ENCODE data around the gene CYP4F11.
"Not testable (repeated sequence)": the region's sequence is repeated elsewhere in the genome, so short reads cannot be mapped to it uniquely, and the experiment has no call there.

CYP4F11 gene

DNA sequence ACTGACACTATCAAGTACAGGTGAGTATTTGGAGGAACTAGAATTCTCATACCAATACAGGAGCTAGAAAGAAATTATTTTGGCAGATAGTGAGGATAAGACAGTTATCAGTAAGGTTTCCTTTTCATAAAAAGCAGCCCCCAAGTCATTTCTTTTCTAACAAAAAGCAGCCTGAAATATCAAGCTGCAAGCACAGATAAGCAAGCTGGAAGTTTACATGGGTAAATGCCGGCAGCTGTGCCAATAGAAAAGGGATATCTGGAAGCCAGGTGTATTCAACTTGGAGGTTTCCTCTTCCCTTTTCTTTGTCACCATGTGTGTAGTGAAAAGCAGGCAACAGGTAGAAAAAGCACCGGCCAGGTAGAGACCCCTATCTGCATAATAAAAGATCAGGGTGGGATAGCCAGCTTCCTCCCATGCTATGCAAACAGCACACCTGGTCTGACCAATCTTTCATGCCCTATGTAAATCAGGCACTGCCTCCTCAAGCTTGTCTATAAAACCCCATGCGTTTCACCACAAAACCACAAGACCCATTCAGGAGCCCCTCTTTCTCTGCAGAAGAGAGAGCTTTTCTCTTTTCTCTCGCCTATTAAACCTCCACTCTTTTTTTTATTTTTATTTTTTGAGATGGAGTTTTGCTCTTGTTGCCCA, 59.4 kb downstream of the CYP4F11 start:
- no peak for DNase-seq (ENCODE audit: low read depth)

DNA sequence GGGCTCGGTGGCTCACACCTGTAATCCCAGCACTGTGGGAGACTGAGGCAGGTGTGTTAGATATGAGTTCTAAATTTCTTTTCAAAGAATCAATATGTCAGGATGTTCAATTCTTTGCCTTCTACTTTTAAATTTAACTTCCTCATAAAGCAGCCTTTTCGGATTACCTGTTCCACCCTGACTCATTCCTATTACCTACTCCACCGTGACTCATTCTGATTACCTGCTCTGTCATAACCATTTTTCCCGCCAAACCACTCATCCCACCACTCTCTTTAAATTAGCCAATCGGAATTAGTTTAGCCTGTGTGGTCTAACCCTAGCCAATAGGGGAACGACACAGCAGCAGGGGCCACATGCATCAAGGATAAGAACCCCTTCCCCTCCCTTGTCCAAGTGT, 60.6 kb downstream of the CYP4F11 start:
- not testable (repeated sequence) for DNase-seq (ENCODE audit: low read depth)

DNA sequence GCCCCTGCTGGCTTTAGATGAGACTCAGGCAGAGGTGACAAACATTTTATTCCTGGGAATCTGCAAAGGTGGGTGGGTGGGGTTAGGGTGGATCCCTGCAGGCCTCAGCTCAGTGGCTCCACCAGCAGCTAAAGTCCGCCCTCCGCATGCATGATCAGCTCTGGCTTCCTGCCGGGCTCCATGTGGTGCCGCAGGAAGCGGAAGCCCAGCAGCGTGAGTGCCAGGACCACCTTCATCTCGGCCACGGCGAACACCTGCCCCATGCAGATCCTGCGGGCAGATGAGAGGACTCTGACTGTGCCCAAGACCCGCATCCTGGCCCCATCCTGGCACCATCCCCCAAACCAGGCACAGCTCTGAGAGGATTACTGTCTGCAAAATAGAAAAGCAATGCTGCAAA, 62.8 kb downstream of the CYP4F11 start:
- no peak for DNase-seq (ENCODE audit: low read depth)

DNA sequence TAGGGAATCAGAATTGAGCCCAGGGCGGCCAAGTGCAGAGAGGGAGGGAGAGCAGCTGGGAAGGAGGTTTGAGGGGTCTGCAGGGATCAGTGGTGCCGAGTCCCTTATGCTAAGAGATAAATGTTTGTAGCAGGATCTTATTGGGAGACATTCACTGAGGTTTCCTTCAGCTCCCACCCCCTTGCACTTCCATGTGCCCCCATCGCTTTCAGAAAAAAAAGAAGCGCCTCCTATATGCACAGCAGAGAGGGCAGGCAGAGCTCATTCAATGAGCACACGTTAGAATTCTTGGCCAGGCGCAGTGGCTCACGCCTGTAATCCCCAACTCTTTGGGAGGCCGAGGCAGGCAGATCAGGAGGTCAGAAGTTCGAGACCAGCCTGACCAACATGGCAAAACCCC, 64.5 kb downstream of the CYP4F11 start:
- DNase-seq (ENCODE audit: low read depth): no peak

DNA sequence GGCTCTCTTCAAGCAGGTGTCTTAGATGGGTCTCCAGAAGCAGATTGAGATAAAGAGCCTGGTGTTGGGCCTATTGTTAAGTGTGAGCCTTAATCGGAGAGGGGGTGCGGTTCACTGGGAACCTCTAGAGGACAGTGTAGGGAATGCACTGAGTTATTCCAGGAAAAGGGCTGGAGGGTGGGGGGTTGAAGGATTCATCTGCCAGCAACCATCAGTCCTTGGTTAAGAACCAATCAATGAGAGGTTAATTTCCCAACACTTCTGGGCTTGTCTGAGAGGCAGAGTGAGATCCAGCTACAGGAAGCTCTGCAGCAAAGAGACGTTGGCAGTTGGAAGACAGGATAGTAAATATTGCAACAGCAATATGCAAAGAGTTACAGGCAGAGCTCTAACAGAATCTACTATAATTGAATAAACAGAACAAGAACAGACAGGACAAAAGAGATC, 65.2 kb downstream of the CYP4F11 start:
- no peak for DNase-seq (ENCODE audit: low read depth)

DNA sequence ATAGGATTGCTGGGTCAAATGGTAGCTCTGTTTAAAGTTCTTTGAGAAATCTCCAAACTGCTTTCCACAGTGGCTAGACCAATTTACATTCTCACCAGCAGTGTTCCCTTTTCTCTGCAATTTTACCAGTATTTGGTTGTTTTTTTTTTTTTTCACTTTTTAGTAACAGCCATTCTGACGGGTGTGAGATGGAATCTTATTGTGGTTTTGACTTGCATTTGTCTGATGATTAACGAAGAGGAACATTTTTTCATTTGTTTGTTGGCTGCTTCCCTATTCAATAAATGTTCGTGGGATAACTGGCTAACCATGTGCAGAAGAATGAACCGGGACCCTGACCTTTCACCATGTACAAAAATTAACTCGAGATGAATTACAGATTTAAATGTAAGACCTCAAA, 67.7 kb downstream of the CYP4F11 start:
- DNase-seq (ENCODE audit: low read depth): no peak

DNA sequence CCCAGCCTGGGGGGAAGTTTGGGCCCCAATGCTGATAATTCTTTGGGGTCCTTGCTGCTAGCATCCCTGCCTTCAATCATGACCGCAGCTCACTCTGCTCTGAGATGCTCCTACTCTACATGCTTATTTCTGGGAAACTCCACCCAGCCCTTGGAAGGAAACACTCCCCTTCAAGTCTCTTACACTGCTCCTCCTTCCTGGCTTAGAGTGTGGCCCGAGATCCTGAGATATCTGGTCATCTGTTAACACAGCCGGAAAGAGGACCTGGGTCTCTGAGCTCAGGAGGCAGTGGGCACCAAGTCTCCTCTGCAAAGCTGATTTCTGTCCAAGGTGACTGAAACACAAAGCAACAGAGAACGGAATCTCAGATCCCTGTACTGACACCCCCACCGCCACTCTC, 69.5 kb downstream of the CYP4F11 start:
- no peak for DNase-seq (ENCODE audit: low read depth)

DNA sequence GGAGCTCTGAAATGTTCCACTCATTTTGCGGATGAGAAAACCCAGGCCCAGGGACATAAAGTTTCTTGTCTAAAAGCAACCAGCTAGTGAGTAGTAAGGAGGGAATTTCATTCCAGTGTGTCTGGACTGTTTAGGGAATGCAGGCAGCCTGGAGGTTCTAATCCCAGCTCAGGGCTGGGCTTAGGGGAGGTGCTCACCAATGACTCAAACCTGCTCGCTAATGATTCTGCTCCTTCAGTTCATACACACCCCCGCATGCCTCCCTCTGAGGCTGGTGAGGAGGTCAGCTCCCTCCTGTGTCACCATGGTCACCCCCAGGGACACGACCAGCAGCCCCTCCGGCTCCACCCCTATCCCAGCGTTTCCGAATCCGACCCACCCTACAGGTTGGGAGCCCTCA, 71.1 kb downstream of the CYP4F11 start:
- no peak for DNase-seq (ENCODE audit: low read depth)

DNA sequence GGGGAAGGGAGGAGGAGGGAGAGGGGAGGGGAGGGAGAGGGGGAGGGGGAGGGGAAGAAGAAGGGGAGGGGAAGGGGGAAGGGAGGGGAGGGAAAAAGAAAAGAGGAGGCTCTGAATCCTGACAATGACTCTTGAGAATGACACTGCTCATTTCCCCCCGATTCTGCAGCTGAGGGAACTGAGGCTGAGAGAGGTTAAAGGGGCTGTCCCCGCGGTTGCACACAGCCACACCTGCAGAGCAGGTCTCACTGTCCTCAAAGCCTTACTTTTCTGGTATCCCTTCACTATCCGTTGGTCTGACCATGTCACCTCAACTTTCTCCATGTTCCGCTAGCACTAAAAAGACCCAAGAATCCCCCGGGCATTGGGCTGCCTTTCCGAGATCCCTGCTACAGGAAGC, 71.9 kb downstream of the CYP4F11 start:
- no peak for DNase-seq (ENCODE audit: low read depth)
